Measurements from ENCODE around the gene IGF1R.

DNA sequence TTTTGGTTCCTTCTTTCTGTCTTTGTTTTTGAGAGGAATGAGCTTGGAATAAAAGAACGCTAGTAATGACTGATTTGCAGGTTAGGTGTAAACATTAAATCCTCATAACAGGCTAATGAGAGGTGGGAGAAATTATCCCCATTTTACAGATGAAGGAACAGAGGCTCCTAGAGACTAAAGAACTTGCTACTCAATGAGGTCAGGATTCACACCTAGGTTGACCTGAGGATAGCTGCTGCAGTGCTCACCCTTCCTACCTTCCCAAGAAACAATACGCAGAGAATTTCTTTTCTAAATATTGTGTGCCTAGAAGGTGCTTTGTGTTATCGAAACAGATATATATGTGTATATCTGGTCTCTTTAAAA, 106.3 kb downstream of the IGF1R start:
- TF ChIP-seq, protein P1, sequence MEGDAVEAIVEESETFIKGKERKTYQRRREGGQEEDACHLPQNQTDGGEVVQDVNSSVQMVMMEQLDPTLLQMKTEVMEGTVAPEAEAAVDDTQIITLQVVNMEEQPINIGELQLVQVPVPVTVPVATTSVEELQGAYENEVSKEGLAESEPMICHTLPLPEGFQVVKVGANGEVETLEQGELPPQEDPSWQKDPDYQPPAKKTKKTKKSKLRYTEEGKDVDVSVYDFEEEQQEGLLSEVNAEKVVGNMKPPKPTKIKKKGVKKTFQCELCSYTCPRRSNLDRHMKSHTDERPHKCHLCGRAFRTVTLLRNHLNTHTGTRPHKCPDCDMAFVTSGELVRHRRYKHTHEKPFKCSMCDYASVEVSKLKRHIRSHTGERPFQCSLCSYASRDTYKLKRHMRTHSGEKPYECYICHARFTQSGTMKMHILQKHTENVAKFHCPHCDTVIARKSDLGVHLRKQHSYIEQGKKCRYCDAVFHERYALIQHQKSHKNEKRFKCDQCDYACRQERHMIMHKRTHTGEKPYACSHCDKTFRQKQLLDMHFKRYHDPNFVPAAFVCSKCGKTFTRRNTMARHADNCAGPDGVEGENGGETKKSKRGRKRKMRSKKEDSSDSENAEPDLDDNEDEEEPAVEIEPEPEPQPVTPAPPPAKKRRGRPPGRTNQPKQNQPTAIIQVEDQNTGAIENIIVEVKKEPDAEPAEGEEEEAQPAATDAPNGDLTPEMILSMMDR (conservative IDR thresholded peaks at IDR 0.05), result no peak
- TF ChIP-seq EZH2 (IDR thresholded peaks at IDR 0.05; ENCODE audit: low read depth), result no peak
